Neural cell (in vitro differentiated cells): ENCODE measurements around the gene LRRC42. TPM values are rescaled to one million over a fixed set of nuclear protein-coding genes. Genes with fewer than 3 reads are reported as not detected.

ENCODE experiments used
- H2AFZ ChIP-seq: fragments of 200-600, 300-800 bp; sonication (generic), shearing (Covaris generic); 2 replicates; pipeline ENCODE4 v1.6.0; 2014; ENCODE audit warnings: low read depth, mild to moderate bottlenecking, antibody characterized with exemption, low read length, moderate library complexity
- H3F3A ChIP-seq: fragments of 200-600 bp; shearing (Covaris generic); 2 replicates; pipeline ENCODE4 v1.6.1; 2016; ENCODE audit warnings: mild to moderate bottlenecking, moderate library complexity, mixed read lengths, antibody characterized with exemption, low read length; ENCODE audit not compliant: insufficient read depth, poor library complexity, severe bottlenecking
- H3K27ac ChIP-seq: fragments of 200-600, 300-800 bp; sonication (generic), shearing (Covaris generic); 2 replicates; pipeline ENCODE4 v1.5.1; 2014; ENCODE audit warnings: mild to moderate bottlenecking, low read length, moderate library complexity
- H3K27me3 ChIP-seq: fragments of 300-800, 200-600 bp; sonication (generic), shearing (Covaris generic); 2 replicates; pipeline ENCODE4 v1.6.0; 2014; ENCODE audit warnings: mild to moderate bottlenecking, low read depth, low read length, moderate library complexity; ENCODE audit not compliant: insufficient read depth
- H3K36me3 ChIP-seq: fragments of 300-800, 200-600 bp; sonication (generic), shearing (Covaris generic); 2 replicates; pipeline ENCODE4 v1.5.1; 2014; ENCODE audit warnings: mild to moderate bottlenecking, antibody characterized with exemption, low read length, moderate library complexity; ENCODE audit not compliant: insufficient read depth
- H3K4me2 ChIP-seq: fragments of 300-800, 200-600 bp; sonication (generic), shearing (Covaris generic); 2 replicates; pipeline ENCODE4 v1.6.0; 2014; ENCODE audit warnings: mild to moderate bottlenecking, low read length
- H3K4me3 ChIP-seq: fragments of 300-800, 200-600 bp; sonication (generic), shearing (Covaris generic); 2 replicates; pipeline ENCODE4 v1.5.1; 2014; ENCODE audit warnings: mild to moderate bottlenecking, low read length, moderate library complexity
- H3K79me2 ChIP-seq: fragments of 200-600 bp; shearing (Covaris generic); replicated peaks from 2 replicates; pipeline ENCODE4 v1.6.0; 2014; ENCODE audit warnings: mild to moderate bottlenecking, low read length, moderate library complexity; ENCODE audit not compliant: insufficient read depth
- H3K9ac ChIP-seq: fragments of 300-800, 200-600 bp; sonication (generic), shearing (Covaris generic); 2 replicates; pipeline ENCODE4 v1.6.1; 2016; ENCODE audit warnings: mild to moderate bottlenecking, low read length, mixed read lengths
- H3K9me2 ChIP-seq: fragments of 200-600 bp; shearing (Covaris generic); 2 replicates; pipeline ENCODE4 v1.6.1; 2016; ENCODE audit warnings: mild to moderate bottlenecking, low read length, mixed read lengths; ENCODE audit not compliant: insufficient read depth
- H3K9me3 ChIP-seq: fragments of 200-600, 300-800 bp; sonication (generic), shearing (Covaris generic); 2 replicates; pipeline ENCODE4 v1.6.1; 2016; ENCODE audit warnings: mild to moderate bottlenecking, mixed run types, low read length, moderate library complexity, mixed read lengths
- H4K20me1 ChIP-seq: fragments of 200-600 bp; shearing (Covaris generic); 2 replicates; pipeline ENCODE4 v1.6.1; 2016; ENCODE audit warnings: mild to moderate bottlenecking, mixed run types; ENCODE audit not compliant: insufficient read depth
- EP300 ChIP-seq: fragments of 450-650 bp; conservative IDR thresholded peaks from 2 replicates; pipeline ENCODE4 v1.6.1; 2014; ENCODE audit warnings: antibody characterized with exemption, mild to moderate bottlenecking, moderate library complexity; ENCODE audit not compliant: poor library complexity, severe bottlenecking
- EZH2 ChIP-seq: fragments of 200-600, 300-800 bp; shearing (Covaris generic), sonication (generic); IDR thresholded peaks from 2 replicates; pipeline ENCODE4 v1.6.1; 2014; ENCODE audit warnings: antibody characterized with exemption, low read length, borderline replicate concordance, mild to moderate bottlenecking; ENCODE audit not compliant: insufficient read depth, poor library complexity, severe bottlenecking
- MXI1 ChIP-seq: fragments of 450-650 bp; conservative IDR thresholded peaks from 2 replicates; pipeline ENCODE4 v1.6.1; 2014; ENCODE audit warnings: antibody characterized with exemption, mild to moderate bottlenecking; ENCODE audit not compliant: poor library complexity, severe bottlenecking
- POLR2AphosphoS5 ChIP-seq: IDR thresholded peaks from 2 replicates; pipeline ENCODE4 v1.6.1; 2012
- RAD21 ChIP-seq: fragments of 450-650 bp; conservative IDR thresholded peaks from 2 replicates; pipeline ENCODE4 v1.6.1; 2014; ENCODE audit warnings: antibody characterized with exemption, mild to moderate bottlenecking, moderate library complexity
- SMC3 ChIP-seq: fragments of 450-650 bp; conservative IDR thresholded peaks from 2 replicates; pipeline ENCODE4 v1.6.1; 2014; ENCODE audit warnings: antibody characterized with exemption, mild to moderate bottlenecking, moderate library complexity; ENCODE audit not compliant: poor library complexity
- TAF1 ChIP-seq: IDR thresholded peaks from 2 replicates; pipeline ENCODE4 v1.6.1; 2012; ENCODE audit warnings: low read depth
- polyA plus RNA-seq: library from polyadenylated mRNA; depleted of rRNA; stranded (reverse); fragments of >200 nt; gene quantifications from 2 replicates; pipeline ENCODE4 v1.2.3, GENCODE V29; 2014
- TF ChIP-seq, protein P1 (sequence below): IDR thresholded peaks from 2 replicates; pipeline ENCODE4 v1.6.1; 2012; ENCODE audit warnings: borderline replicate concordance
- TF ChIP-seq, protein P2 (sequence below): fragments of 450-650 bp; IDR thresholded peaks from 2 replicates; pipeline ENCODE4 v1.5.1; 2014; ENCODE audit warnings: antibody characterized with exemption, mild to moderate bottlenecking, moderate library complexity; ENCODE audit not compliant: poor library complexity, severe bottlenecking

LRRC42 gene
- polyA plus RNA-seq, 1 donor from 2014 or later, result 23.9 TPM

- no peaks in the 10 kb centered on the region for H3K9me3 ChIP-seq
- no peak overlapping the region for H3K27ac ChIP-seq
- H3K36me3 ChIP-seq, result no peaks in the 10 kb centered on the region
Measured at GRCh38 chr1:53964109-53964508, 18.0 kb downstream of the LRRC42 start.

DNA sequence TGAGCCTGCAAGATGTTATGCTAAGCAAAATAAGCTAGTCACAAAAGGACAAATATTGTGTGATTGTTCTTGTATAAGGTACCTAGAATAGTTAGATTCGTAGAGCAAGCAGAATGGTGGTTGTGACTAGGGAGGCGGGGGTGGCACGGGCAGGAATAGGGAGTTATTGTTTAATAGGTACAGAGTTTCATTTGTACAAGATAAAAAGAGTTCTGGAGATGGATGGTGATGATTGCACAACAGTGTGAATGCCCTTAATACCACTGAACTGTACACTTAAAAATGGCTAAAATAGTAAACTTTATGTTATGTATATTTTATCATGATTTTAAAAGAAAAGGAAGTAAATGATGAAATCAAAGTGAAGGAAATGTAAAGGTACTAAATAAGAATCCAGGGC is 20.6 kb downstream of the LRRC42 start:
- Histone ChIP-seq H3K79me2 (no peaks in the 10 kb centered on the region), H4K20me1 (no peaks in the 10 kb centered on the region), H3K9me2 (no peaks in the 10 kb centered on the region), H3K4me2 (no peak overlapping the region), H3K27me3 (no peaks in the 10 kb centered on the region), H2AFZ (no peak overlapping the region), H3K9ac (no peak overlapping the region), H3K36me3 (no peaks in the 10 kb centered on the region), H3K27ac (no peak overlapping the region), H3K9me3 (no peaks in the 10 kb centered on the region), H3F3A (no peaks in the 10 kb centered on the region), H3K4me3 (no peak overlapping the region)
- TF ChIP-seq EZH2, result no peak
- TF ChIP-seq, protein P1, sequence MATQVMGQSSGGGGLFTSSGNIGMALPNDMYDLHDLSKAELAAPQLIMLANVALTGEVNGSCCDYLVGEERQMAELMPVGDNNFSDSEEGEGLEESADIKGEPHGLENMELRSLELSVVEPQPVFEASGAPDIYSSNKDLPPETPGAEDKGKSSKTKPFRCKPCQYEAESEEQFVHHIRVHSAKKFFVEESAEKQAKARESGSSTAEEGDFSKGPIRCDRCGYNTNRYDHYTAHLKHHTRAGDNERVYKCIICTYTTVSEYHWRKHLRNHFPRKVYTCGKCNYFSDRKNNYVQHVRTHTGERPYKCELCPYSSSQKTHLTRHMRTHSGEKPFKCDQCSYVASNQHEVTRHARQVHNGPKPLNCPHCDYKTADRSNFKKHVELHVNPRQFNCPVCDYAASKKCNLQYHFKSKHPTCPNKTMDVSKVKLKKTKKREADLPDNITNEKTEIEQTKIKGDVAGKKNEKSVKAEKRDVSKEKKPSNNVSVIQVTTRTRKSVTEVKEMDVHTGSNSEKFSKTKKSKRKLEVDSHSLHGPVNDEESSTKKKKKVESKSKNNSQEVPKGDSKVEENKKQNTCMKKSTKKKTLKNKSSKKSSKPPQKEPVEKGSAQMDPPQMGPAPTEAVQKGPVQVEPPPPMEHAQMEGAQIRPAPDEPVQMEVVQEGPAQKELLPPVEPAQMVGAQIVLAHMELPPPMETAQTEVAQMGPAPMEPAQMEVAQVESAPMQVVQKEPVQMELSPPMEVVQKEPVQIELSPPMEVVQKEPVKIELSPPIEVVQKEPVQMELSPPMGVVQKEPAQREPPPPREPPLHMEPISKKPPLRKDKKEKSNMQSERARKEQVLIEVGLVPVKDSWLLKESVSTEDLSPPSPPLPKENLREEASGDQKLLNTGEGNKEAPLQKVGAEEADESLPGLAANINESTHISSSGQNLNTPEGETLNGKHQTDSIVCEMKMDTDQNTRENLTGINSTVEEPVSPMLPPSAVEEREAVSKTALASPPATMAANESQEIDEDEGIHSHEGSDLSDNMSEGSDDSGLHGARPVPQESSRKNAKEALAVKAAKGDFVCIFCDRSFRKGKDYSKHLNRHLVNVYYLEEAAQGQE, result no peak
- TF ChIP-seq POLR2AphosphoS5, result no peak
- TF ChIP-seq, protein P2, sequence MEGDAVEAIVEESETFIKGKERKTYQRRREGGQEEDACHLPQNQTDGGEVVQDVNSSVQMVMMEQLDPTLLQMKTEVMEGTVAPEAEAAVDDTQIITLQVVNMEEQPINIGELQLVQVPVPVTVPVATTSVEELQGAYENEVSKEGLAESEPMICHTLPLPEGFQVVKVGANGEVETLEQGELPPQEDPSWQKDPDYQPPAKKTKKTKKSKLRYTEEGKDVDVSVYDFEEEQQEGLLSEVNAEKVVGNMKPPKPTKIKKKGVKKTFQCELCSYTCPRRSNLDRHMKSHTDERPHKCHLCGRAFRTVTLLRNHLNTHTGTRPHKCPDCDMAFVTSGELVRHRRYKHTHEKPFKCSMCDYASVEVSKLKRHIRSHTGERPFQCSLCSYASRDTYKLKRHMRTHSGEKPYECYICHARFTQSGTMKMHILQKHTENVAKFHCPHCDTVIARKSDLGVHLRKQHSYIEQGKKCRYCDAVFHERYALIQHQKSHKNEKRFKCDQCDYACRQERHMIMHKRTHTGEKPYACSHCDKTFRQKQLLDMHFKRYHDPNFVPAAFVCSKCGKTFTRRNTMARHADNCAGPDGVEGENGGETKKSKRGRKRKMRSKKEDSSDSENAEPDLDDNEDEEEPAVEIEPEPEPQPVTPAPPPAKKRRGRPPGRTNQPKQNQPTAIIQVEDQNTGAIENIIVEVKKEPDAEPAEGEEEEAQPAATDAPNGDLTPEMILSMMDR, result no peak
- no peak for TF ChIP-seq MXI1
- TF ChIP-seq SMC3, result no peak
- no peak for TF ChIP-seq RAD21
- no peak for TF ChIP-seq EP300
- TF ChIP-seq TAF1, result no peak

More at GRCh38 chr1:53964109-53964508, 18.0 kb downstream of the LRRC42 start:
- Histone ChIP-seq H3F3A (no peaks in the 10 kb centered on the region), H3K79me2 (no peaks in the 10 kb centered on the region), H3K4me3 (no peak overlapping the region), H4K20me1 (no peaks in the 10 kb centered on the region), H3K9me2 (no peaks in the 10 kb centered on the region), H3K27me3 (no peaks in the 10 kb centered on the region), H2AFZ (no peak overlapping the region), H3K4me2 (no peak overlapping the region), H3K9ac (no peak overlapping the region)
- no peak for TF ChIP-seq SMC3
